Cardiac muscle cell (in vitro differentiated cells and primary cell): ENCODE results near the gene EEF1G. TPM values are rescaled to one million over a fixed set of nuclear protein-coding genes. Genes with fewer than 3 reads are reported as not detected.
A peak's percentile ranks its signal among the peaks of the same experiment; 100 is the strongest.
"Not testable (repeated sequence)": the region's sequence is repeated elsewhere in the genome, so short reads cannot be mapped to it uniquely, and the experiment has no call there.

Experiments used
- DNase-seq, 2 donors: peaks; one replicate each; pipeline versions ENCODE4 v3.0.0 to v3.0.0-alpha.2; 2010 to 2017; ENCODE audit warnings: low read depth in 1 of 2, low spot score in 1 of 2
- H3K27ac ChIP-seq: fragments of 200-600 bp; sonication (generic); 2 replicates; pipeline ENCODE4 v1.5.1; 2016
- H3K27me3 ChIP-seq: fragments of 200-600 bp; sonication (generic); 2 replicates; pipeline ENCODE4 v1.6.0; 2016; ENCODE audit warnings: control low read depth
- H3K36me3 ChIP-seq: fragments of 200-600 bp; sonication (generic); 2 replicates; pipeline ENCODE4 v1.5.1; 2016; ENCODE audit warnings: control low read depth
- H3K4me1 ChIP-seq: fragments of 200-600 bp; sonication (generic); 2 replicates; pipeline ENCODE4 v1.8.1; 2017; ENCODE audit warnings: low read depth, mild to moderate bottlenecking, mixed run types
- H3K4me3 ChIP-seq: fragments of 200-600 bp; sonication (generic); 2 replicates; pipeline ENCODE4 v1.5.1; 2016; ENCODE audit warnings: mild to moderate bottlenecking
- H3K9me3 ChIP-seq: fragments of 200-600 bp; sonication (generic); 2 replicates; pipeline ENCODE4 v1.5.1; 2017; ENCODE audit warnings: low read depth, mild to moderate bottlenecking, control low read depth
- polyA plus RNA-seq: library from polyadenylated mRNA; unstranded; fragments of >200 nt; fragmentation: Nextera tagmentation; extraction: Ambion mirVana; gene quantifications from 2 replicates; pipeline ENCODE4 v1.2.1, GENCODE V29; 2016
- total RNA-seq: library from RNA; depleted of rRNA; stranded (reverse); fragments of >200 nt; gene quantifications from 2 replicates; pipeline ENCODE4 v1.2.3, GENCODE V29; 2016
- TF ChIP-seq, protein P1 (sequence below): IDR thresholded peaks from 2 replicates; pipeline ENCODE4 v1.5.1; 2012; ENCODE audit warnings: low read depth, mild to moderate bottlenecking, low read length

EEF1G gene
- total and polyA plus RNA-seq, 2 experiments from 2014 or later: 769 to 2,091 TPM

DNA sequence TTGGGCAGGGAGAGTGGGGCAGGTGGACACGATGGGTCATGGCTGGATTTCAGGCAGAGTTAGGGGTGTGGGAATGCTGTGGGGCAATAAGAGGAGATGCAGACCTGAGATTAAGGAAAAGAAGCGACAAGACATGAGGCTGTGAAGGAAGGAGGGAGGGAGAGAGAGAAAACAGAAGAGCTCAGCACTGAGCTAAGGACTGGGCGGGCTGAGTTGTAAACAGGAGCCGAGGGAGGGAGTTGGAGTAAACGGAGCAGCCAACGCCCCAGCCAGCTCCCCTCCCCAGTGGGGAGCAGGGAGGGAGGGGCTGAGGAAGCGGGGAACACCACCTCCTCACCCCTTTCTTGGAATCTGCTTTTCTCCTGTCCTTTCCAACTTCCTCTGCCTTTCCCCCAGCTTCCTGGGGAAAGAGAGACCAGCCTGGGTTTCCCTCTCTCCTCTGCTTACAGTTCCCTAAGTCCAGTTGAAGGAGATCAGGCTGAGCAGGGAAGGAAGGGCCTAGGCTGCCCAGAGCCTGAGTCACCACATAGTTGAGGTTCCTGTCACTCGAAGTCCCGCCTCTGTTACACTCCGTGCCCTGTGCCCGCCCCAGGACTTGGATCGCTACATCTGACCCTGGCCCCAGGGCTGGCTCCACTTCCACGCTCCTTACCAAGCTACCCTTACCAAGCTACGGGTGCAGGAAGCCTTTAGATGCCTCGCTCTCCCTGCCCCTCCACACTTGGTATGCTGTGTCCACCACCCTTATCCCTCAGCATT is 20.4 kb downstream of the EEF1G start:
- no peaks in the 10 kb centered on the region for H3K9me3 ChIP-seq
- no peaks in the 10 kb centered on the region for H3K27me3 ChIP-seq
- no peak overlapping the region for H3K4me3 ChIP-seq
- DNase-seq: peak; percentile 64 to 93
- peak overlapping the region; percentile 90 for H3K27ac ChIP-seq
- H3K4me1 ChIP-seq: peaks cover 25% of the 10 kb centered on the region
- TF ChIP-seq, protein P1, sequence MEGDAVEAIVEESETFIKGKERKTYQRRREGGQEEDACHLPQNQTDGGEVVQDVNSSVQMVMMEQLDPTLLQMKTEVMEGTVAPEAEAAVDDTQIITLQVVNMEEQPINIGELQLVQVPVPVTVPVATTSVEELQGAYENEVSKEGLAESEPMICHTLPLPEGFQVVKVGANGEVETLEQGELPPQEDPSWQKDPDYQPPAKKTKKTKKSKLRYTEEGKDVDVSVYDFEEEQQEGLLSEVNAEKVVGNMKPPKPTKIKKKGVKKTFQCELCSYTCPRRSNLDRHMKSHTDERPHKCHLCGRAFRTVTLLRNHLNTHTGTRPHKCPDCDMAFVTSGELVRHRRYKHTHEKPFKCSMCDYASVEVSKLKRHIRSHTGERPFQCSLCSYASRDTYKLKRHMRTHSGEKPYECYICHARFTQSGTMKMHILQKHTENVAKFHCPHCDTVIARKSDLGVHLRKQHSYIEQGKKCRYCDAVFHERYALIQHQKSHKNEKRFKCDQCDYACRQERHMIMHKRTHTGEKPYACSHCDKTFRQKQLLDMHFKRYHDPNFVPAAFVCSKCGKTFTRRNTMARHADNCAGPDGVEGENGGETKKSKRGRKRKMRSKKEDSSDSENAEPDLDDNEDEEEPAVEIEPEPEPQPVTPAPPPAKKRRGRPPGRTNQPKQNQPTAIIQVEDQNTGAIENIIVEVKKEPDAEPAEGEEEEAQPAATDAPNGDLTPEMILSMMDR: no peak
- H3K36me3 ChIP-seq: no peaks in the 10 kb centered on the region

DNA sequence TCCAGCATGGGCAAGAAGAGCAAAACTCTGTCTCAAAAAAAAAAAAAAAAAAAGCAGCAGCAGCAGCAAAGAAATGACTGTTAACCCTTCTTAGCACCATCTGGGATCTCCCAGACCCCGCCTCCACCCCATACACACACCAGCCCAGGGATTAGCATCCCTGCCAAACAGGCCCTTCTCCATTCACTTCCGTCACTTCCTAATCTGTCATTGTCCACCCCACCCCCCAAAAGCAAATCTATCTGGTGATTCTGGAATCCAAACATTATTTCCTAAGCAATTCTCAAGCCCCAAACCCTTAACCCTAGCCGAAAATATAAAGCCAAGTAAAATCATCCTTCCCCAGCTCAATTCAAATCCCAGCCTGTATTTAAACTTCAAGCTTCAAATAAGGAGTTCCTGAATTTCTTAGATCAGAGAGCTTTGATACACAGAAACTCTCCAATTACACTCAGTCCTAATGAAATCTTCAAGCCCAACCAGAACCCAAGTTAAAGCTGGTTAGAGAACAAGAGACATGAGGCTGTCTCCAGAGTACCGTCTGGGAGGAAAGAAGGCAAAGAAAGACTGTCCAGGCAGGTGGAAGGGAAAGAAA is 21.1 kb downstream of the EEF1G start:
- no peaks in the 10 kb centered on the region for H3K27me3 ChIP-seq
- TF ChIP-seq, protein P1: no peak
- DNase-seq: no peak
- no peaks in the 10 kb centered on the region for H3K36me3 ChIP-seq
- peaks cover 31% of the 10 kb centered on the region for H3K4me1 ChIP-seq
- H3K9me3 ChIP-seq: no peaks in the 10 kb centered on the region
- H3K4me3 ChIP-seq: no peak overlapping the region
- peak overlapping the region; percentile 90 for H3K27ac ChIP-seq

DNA sequence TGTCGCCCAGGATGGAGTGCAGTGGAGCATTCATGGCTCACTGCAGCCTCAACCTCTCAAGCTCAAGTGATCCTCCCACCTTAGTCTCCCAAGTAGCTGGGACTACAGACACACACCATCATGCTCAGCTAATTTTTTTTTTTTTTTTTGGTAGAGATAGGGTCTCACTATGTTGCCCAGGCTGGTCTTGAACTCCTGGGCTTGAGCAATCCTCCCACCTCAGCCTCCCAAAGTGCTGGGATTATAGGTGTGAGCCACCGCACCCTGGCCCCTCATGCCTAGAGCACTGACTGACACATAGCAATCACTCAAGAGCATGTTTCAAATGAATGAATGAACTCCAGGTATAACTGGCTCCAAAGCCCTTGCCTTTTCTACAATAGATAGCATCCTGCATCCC is 23.2 kb downstream of the EEF1G start:
- H3K4me3 ChIP-seq, H3K27ac ChIP-seq, H3K27me3 ChIP-seq, H3K9me3 ChIP-seq, H3K36me3 ChIP-seq, DNase-seq: not testable (repeated sequence)
- peaks cover 31% of the 10 kb centered on the region for H3K4me1 ChIP-seq

DNA sequence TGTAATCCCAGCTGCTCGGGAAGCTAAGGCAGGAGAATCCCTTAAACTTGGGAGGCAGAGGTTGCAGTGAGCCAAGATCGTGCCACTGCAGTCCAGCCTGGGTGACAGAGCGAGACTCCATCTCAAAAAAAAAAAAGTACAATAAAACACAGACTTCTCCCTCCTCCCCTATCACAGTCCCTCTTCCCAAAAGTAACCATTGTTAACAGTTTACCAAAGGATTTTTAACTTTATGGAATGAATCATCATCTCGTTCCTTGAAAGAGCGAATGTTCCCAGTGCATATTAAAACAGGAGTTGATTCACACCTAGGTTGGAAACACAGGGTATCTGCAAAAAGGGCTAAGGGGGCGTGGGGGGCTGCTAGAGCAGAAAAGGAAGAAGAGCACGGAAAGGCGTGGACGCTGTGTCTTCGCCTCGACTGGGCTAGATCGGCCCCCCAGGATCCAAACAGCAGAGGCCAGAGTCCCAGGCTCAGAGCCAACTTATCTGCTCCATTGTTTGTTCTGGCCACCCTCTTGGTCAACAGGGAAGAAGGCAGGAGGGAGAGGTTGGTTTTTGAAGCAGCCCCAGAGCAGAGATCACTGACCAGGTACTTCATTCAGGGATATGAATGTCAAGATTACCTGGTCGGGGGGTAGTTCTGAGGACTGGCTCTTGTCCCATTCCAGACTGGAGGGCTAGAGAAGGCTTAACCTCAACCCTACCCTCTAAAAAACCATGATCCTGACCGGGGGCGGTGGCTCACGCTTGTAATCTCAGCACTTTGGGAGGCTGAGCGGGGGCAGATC is 25.0 kb downstream of the EEF1G start:
- Histone ChIP-seq H3K27me3 (peaks cover 10% of the 10 kb centered on the region), H3K27ac (no peak overlapping the region), H3K4me3 (no peak overlapping the region), H3K9me3 (no peaks in the 10 kb centered on the region), H3K4me1 (peaks cover 43% of the 10 kb centered on the region), H3K36me3 (no peaks in the 10 kb centered on the region)
- TF ChIP-seq, protein P1: no peak
- DNase-seq: peak in 1 of 2 donors; percentile 71

DNA sequence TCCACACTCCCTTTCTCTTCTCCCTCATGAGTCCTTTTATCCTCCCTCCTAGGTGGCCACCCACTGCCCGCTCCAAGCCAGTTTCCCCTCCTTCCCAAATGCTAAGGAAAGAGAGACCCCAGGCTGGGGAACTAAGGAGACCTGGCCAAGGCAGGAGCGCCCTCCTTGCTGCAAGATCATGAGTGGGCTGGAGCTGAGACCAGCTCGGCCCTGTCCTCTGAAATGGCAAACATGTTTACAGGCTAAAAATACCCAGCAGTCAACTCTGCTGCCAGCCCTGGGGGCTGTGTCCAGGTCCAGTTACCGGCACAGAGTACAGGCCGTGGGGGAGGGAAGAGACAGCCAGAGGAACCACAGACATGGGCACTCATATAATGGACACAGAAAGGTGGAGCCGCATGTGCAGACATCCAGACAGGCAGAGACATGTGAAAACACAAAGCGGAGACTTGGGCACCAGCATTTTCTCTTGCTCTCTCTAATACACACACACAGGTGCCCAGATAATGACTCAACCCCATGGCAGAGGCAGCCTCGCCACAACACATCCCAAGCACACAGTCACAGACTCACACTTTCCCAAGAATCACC is 25.9 kb downstream of the EEF1G start:
- H3K9me3 ChIP-seq: no peaks in the 10 kb centered on the region
- peaks cover 14% of the 10 kb centered on the region for H3K27me3 ChIP-seq
- no peaks in the 10 kb centered on the region for H3K36me3 ChIP-seq
- DNase-seq: peak in 1 of 2 donors; percentile 66
- peak overlapping the region; percentile 57 for H3K4me3 ChIP-seq
- H3K4me1 ChIP-seq: peaks cover 35% of the 10 kb centered on the region
- H3K27ac ChIP-seq: peak overlapping the region; percentile 74
- TF ChIP-seq, protein P1: no peak
